ENCODE results near the gene RALGAPA1.
"Not testable (repeated sequence)": the region's sequence is repeated elsewhere in the genome, so short reads cannot be mapped to it uniquely, and the experiment has no call there.

Gene RALGAPA1

DNA sequence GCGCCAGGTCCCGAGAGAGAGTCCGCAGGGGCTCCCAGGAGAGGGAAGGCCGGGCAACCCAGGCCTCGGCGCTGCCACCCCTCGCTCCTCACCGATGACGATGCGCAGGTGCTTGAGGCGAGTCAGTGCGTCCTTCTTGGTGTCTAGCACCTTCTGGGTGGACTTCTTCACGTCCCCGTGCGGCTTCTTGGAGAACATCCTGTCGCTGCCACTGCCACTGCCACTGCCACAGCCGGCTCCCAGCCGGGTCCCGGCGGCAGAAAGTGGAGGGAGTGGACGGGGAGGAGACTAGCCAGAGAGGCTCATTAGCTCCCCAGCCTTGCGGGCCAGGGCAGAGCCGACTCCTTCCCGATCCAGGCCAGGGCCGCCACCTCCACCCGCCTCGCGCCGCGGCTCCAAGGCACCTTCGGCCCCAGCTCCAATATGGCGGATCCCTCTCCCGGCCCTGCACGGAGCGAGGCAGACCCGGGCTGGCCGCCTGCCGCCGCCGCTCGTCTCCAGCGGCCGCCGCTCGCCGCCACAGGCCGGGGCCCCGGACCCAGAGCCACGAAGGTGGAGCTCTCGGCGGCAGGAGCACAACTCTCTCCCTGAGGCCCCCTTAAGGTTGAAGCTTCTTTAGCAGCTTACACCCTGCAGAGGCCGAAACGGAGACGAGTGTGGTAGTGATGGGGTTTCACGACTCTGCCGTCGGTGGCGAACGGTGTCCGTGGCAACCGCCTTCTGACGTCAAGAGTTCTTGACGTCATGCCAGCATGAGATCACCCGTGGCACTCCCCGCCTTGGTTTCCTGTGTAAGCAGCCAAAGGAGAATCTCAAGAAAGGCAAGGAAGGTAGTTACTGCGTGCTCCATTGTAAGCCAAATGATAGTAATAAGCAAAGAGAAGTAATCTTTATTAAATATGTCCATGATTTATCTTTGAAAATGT is at the start of gene RALGAPA1:
RALGAPA1 (minus strand) TSS at position 658 of the 926 bp plus-strand sequence; CDS start at position 198, 460 bp downstream.
- peak; percentile 89 for DNase-seq (ENCODE audit: low spot score)

DNA sequence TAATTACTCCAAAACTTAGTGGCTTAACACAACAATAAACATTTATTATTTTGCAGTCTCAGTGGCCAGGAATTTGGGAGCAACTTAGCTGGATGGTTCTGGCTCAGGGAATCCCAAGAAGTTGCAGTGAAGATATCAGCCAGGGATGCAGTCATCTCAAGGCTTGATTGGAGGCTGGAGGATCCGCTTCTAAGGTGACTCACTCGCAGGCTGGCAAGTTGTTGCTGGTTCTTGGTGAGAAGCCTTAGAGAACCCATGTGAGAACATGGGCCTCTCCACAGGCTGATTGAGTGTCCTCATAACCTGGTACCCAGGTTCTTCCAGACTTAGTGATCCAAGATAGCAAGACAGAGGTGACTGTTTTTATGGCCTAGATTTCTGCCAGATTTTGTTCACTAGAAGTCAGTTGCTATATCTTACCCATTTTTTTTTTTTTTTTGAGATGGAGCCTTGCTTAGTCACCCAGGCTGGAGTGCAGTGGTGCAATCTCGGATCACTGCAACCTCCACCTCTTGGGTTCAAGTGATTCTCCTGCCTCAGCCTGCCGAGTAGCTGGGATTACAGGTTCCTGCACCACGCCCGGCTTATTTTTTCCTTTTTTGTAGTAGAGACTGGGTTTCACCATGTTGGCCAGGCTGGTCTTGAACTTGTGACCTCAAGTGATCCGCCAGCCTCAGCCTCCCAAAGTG is 49.6 kb upstream of the RALGAPA1 start:
- DNase-seq (ENCODE audit: low spot score), result no peak

DNA sequence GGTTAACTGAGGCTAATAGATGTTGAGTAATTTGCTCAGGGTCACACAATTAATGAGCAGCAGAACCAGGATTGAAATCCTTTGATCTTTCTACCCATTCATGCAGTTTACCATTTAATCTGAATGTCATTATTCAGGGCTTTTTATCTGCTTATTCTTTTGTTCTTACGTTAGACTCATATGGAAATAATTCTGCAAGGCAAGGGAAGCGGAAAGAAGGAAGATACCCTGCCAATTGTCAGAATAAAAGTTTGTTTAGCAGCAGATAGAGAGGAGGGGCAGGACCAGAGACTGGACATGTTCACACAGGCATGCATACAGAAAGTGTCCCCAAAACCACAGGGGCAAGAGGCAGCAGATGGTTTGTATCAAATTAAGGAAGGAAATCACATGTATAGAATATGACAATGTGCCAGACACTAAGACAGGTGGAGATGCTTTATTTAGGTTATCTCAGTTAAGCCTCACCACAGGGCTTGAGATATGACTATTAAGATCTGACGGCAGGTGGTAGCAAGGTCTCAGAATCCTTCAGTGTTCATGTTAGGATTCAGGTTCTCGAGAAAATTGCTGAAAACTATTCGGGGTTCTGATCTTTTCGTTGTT is 46.9 kb upstream of the RALGAPA1 start:
- DNase-seq (ENCODE audit: low spot score), result peak; percentile 51

DNA sequence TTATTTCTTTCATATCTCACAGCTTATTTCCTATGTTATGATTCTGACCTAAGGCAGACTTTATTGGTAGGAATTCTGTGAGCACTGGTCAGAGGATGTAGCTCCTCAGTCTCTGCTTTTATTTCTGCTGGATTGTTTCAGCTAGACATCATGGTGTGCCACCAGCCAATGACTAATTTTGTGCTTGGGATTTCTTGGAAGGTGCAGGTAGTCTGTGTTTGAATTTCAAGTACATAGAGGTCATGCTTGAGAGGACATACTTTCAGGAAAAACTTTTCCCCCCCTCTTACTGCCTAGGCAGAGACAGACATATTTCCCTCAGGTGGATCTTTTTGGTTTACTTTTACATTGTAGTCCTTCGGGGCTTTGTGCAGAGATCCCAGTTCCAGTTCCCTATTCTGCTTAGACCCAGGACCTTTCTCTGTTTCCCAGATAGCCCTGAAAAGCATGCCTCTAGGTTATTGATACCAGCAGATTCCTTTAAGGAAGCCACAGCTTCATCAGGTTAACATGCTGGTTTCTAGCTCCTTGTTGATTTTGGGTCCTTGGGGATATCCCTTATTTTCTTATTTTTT is 45.7 kb upstream of the RALGAPA1 start:
- DNase-seq (ENCODE audit: low spot score), result no peak

DNA sequence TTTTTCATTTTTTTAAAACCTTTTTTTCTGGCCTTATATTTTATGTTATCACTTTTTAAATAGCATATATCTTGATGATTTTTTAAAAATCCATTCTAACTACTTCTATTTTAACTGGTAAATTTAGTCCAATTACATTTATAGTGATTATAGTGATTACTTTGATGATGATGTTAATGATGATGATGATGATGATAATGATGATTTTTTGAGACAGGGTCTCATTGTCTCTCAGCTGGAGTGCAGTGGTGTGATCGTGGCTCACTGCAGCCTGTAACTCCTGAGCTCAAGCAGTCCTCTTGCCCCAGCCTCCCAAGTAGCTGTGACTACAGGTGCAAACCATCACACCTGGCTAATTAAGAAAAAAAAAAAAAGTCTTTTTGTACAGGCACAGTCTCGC is 44.1 kb upstream of the RALGAPA1 start:
- DNase-seq (ENCODE audit: low spot score), result no peak

DNA sequence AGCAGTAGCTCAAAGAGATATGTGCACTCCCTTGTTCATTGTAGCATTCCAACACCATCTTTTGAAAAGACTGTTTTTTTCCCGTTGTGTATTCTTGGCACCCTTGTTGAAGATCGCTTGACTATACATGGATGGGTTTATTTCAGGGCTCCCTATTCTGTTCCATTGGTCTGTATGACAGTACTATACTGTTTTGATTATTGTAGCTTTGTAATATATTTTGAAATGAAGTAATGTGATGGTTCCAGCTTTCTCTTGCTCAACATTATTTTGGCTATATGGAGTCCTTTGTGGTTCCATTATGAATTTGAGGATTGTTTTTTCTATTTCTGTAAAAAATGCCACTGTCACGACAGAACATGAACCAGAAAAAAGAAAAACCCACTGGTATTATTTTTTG is 42.7 kb upstream of the RALGAPA1 start:
- DNase-seq (ENCODE audit: low spot score), result no peak

DNA sequence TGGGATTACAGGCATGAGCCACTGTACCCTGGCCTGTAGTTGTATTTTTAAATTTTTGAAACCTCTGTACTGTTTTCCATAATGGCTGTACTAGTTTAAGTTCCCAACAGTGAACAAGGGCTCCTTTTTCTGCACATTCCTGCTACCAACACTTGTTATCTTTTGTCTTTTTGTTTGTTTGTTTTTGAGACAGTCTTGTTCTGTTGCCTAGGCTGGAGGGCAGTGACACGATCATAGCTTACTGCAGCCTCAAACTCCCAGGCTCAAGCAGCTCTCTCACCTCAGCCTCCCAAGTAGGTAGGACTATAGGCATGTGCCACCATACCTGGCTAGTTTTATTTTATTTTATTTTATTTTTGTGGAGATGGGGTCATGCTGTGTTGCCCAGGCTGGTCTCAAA is 40.0 kb upstream of the RALGAPA1 start:
- DNase-seq (ENCODE audit: low spot score), result no peak

DNA sequence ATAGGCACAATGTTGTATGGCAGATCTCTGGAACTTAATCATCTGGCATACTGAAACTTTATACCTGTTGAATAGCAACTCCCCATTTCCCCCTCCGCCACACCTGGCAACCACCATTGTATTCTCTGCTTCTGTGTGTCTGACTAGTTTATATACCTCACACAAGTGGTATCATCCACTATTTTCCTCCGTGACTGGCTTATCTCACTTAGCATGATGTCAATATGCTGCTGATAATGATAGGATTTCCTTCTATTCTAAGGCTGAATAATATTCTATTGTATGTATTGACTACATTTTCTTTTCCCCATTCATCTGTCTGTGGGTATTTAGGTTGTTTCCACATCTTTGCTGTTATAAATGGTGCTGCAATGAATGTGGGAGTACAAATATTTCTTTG is 38.5 kb upstream of the RALGAPA1 start:
- DNase-seq (ENCODE audit: low spot score), result no peak

DNA sequence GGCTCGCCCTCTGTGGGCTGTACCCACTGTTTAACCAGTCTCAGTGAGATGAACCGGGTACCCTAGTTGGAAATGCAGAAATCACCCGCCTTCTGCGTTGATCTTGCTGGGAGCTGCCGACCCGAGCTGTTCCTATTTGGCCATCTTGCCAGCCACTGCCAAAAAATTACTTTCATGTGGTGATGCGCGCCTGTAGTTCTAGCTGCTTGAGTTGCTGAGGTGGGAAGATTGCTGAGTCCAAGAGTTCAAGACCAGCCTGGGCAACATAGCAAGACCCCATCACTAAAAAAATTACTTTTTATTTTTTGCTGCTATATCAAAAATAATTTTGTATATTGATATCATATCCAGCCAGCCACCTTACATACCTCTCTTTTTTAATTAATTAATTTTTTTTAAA is 35.4 kb upstream of the RALGAPA1 start:
- DNase-seq (ENCODE audit: low spot score), result no peak

DNA sequence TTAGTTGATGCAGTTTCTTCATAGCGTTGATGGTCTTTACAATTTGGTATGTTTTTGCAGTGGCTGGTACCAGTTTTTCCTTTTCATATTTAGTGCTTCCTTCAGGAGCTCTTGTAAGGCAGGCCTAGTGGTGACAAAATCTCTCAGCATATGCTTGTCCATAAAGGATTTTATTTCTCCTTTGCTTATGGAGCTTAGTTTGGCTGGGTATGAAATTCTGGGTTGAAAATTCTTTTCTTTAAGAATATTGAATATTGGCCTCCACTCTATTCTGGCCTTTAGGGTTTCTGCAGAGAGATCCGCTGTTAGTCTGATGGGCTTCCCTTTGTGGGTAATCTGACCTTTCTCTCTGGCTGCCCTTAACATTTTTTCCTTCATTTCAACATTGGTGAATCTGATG is 33.1 kb upstream of the RALGAPA1 start:
- DNase-seq (ENCODE audit: low spot score), result not testable (repeated sequence)

DNA sequence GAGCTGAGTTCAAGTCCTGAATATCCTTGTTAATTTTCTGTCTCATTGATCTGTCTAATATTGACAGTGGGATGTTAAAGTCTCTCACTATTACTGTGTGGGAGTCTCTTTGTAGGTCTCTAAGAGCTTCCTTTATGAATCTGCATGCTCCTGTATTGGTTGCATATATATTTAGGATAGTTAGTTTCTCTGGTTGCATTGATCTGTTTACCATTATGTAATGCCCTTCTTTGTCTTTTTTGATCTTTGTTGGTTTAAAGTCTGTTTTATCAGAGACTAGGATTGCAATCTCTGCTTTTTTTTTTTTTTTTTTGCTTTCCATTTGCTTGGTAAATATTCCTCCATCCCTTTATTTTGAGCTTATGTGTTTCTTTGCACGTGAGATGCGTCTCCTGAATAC is 32.6 kb upstream of the RALGAPA1 start:
- not testable (repeated sequence) for DNase-seq (ENCODE audit: low spot score)

DNA sequence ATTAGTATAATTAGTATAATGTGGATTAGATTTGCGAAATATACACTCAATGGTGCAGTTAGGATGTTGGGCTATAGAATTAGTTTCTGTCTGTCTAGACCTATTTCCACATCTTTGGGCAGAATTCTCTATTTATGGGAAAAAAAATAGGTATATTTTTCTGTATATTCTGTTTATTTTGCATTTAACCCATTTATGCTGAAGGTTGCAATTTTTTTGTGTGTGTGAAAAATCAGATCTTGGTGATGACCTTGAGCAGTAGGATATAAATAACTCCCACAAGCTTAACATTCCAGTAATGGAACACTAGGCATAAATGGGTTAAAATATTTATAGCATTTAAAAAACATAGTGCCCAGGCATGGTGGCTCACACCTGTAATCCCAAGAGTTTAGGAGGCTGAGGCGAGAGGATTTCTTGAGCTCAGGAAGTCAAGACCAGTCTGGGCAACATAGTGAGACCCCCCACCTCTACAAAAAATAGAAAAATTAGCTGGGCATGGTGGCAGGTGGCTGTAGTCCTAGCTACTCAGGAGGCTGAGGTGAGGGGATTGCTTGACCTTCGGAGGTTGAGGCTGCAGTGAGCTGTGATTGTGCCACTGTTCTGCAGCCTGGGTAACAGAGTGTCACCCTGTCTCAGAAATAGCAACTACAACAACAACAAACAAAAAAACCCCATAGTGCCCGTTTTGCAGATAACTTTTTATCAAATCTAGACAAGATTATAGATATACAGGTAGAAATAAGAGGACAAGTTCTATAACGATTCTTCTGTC is 26.3 kb upstream of the RALGAPA1 start:
- no peak for DNase-seq (ENCODE audit: low spot score)

DNA sequence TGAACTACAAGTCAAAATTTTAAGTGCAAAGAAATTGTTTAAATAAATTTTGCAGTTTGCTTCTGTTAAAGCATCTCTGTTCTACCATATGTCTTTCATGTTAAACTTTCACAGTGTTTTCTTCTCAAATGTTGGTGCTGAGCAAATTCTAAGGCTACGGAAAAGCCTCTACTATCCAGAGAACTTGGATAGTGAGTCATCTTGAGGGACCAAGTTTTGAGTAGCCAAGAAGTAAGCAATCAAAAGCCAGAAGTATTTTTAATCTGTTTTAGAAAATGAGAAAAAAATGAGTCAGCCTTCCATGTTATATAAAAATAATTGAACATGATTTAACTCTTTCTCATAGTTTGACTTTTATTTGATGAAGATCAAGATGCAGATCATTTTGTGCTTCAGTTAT is 20.4 kb upstream of the RALGAPA1 start:
- DNase-seq (ENCODE audit: low spot score), result no peak

DNA sequence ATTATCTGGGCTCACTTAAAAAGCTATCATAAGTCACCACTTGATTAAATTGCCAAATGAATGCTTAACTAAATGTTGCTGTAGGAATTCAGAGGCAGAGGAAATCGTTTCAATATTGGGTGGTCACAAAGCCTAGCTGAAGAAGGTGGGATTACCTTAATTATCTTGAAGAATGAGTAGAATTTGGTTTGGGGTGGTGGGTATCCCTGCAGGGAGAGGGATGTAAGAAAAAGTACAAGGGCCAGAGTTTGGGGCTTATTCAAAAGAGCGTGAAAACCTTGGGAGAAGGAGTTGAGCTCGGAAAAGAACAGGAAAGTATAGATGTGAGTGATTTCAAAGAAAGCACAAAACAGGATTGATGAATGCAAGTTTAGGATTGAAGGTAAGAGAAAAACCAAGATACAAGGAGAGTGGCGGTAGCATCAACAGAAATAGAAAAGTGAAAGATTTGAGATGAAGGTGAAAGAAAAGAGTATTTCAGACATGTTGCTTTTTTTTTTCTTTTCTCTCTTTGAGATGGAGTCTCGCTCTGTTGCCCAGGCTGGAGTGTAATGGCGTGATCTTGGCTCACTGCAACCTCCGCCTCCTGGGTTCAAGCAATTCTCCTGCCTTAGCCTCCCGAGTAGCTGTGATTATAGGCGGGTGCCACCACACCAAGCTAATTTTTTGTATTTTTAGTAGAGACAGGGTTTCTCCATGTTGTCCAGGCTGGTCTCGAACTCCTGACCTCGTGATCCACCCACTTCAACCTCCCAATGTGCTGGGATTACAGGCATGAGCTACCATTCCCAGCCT is 18.8 kb upstream of the RALGAPA1 start:
- DNase-seq (ENCODE audit: low spot score), result no peak

DNA sequence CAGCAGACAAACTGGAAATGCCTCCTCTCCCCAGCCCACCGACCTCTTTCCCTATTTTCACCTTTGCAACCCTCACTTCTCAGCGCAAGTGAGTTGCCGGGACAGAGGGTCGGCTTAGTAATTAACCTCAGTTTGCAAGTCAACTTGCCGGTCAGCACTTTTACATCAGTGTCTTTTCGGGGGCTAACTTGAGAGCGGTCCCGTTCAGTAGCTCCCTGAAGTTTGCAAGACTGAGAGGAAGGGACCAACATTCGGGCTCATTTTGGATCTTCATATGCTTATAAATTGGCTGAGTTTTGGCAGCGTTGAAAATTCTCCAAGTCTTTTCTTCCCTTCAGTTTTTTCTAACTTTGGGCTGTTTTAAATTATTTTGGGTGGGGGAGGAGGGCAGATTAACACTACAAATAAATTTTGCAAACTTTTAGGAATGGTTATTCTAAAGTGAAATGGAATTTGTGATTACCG is 17.9 kb upstream of the RALGAPA1 start:
- no peak for DNase-seq (ENCODE audit: low spot score)

DNA sequence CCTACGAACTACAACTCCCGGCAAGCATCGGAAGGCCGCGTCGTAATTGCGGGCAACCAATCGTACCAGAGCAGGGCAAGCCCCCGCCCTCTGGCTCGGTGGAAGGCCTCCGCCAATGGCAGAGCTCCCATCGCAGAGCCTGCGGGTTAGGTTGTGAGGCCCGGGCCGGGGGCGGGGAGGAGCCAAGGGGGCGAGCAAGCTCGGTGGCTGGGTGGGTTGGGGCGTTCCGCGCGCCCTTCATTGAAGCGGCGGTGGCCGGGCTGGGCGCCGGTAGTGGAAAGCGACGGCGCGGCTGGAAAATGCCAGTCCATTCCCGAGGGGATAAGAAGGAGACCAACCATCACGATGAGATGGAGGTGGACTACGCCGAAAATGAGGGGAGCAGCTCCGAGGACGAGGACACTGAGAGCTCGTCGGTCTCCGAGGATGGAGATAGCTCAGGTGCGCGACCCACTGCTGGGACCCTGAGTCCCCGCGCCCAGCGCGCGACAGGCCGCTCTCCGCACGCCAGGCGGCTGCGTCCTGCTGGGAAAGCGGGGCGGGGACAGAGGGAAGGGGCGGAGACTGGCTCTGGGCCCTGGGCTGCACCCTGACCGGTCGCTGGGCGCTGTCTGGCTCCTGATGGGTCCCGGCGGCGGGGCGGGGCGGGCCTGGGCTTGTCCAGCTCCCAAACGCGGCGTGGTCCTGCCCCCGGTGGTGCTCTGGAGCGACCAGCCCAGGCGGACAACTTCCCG is 17.3 kb upstream of the RALGAPA1 start, which contains the start of gene BRMS1L:
BRMS1L (plus strand) TSS at position 121 of the 734 bp plus-strand sequence; CDS start at position 300, 179 bp downstream.
- DNase-seq (ENCODE audit: low spot score), result peak; percentile 97

DNA sequence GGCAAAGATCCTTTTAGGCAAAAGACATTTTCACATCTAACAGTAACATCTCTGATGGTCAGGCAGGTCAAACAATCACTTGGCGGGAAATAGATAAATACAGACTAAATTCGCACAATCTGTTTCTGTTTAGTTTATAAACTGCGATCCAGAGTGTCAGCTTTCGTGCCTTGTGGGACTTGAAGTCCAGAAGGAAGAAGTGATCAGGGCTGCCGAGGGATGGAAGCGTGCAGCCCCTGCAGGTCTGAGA is 16.8 kb upstream of the RALGAPA1 start:
- no peak for DNase-seq (ENCODE audit: low spot score)

DNA sequence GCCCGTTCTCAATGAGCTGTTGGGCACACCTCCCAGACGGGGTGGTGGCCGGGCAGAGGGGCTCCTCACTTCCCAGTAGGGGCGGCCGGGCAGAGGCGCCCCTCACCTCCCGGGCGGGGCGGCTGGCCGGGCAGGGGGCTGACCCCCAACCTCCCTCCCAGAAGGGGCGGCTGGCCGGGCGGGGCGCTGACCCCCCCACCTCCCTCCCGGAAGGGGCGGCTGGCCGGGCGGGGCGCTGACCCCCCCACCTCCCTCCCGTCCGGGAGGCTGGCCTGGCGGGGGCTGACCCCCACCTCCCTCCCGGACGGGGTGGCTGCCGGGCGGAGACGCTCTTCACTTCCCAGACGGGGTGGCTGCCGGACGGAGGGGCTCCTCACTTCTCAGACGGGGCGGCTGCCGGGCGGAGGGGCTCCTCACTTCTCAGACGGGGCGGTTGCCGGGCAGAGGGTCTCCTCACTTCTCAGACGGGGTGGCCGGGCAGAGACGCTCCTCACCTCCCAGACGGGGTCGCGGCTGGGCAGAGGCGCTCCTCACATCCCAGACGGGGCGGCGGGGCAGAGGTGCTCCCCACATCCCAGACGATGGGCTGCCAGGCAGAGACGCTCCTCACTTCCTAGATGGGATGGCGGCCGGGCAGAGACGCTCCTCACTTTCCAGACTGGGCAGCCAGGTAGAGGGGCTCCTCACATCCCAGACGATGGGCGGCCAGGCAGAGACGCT is 15.5 kb upstream of the RALGAPA1 start:
- DNase-seq (ENCODE audit: low spot score), result not testable (repeated sequence)

DNA sequence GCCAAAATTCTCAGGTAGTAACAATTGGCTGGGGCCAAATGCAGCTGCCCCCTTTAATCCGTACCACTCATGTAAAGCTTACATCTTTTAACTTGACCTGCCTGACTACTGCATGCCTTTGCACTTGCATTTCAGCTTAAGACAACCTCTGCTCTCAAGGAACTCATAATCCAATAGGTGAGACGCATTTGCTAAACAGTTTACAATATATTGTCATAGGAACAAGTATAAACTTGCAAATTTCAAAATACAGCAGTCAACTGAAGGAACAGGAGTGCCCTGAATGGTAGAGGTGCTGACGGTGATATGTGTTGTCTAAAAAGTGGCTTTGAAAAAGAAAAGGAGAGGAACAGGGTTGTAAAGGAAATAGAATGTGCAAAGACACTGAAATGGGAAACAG is 13.4 kb upstream of the RALGAPA1 start:
- DNase-seq (ENCODE audit: low spot score), result no peak

Measured in D341Med (cell line).